Measurements from ENCODE around the gene UBE2B.
"Not testable (repeated sequence)": the region's sequence is repeated elsewhere in the genome, so short reads cannot be mapped to it uniquely, and the experiment has no call there.

Gene UBE2B

DNA sequence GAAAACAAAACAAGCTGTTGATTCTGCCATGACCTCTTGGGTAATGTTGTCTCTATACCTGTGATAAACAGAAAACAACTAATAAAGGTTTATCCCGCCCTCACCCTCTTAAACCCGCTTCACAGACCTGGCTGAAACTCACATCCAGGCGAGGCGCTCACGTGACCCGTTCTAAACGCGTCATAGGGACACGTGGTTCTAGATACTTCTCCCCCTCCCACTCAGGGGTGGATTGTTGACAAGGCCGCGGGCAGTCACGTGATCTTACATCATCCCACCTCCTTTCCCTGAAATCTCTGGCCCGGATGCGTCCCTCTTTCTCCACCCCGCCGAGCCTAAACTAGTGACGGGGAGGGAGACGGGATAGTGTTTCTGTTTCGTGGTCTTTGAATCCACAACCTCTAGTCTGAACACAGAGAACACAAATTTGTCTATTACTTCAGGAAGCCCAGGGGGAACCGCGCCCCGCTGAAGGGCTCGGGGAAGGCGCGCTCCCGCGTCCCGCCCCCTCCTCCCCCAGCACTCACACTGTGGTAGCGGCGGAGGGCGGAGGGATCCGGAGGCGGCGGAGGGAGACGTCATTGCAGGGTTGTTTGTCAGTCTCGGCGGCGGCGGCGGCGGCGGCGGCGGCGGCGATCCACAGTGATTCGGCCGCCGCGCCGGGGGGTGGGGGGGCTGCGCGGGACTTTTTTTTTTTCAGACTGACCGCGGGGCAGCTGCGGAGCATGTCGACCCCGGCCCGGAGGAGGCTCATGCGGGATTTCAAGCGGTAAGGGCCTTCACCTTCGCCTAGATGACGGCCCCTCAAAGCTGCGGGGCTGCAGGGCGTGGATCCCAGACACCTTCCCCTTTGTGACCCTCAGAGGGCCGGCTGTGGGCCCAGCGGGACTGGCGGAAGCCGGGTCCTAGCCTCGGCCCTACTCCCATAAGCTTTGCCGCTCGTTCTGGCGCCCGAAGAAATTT is at the start of gene UBE2B:
UBE2B (plus strand) TSS at position 699 of the 963 bp plus-strand sequence; CDS start at position 726, 27 bp downstream.
- in situ Hi-C loops (cut with MboI; ENCODE audit: low sequenced_read_pairs): no loop called here

- in situ Hi-C loops (cut with MboI; ENCODE audit: low sequenced_read_pairs): no loop called here
These were observed 44.0 kb upstream of the UBE2B start for GRCh38 chr5:134327327-134327726.

DNA sequence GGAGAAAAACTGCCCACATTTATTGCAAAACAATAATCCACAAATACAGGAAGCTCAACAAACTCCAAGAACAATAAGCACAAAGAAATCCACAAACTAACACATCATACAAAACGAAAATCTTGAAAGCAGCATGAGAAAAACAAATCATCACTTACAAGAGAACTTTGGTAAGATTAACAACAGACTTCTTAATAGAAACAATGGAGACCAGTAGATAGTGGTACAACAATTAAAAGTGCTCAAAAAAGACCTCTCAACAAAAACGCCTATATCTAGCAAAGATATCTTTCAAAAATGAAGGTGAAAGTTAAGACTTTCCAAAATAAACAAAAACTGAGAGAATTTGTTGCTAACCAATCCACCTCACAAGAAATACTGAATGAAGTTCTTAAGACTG is 42.8 kb upstream of the UBE2B start:
- in situ Hi-C loops (cut with MboI; ENCODE audit: low sequenced_read_pairs): no loop called here

DNA sequence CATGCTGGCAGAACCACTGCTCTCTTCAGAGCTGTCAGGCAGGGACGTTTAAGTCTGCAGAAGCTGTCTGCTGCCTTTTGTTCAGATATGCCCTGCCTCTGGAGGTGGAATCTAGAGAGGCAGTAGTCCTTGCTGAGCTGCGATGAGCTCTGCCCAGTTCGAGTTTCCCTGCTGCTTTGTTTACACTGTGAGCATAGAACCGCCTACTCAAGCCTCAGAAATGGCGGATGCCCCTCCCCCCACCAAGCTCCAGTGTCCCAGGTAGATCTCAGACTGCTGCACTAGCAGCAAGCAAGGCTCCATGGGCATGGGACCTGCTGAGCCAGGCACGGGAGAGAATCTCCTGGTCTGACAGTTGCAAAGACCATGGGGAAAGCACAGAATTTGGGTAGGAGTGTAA is 34.5 kb upstream of the UBE2B start:
- in situ Hi-C loops (cut with MboI; ENCODE audit: low sequenced_read_pairs): not testable (repeated sequence)

DNA sequence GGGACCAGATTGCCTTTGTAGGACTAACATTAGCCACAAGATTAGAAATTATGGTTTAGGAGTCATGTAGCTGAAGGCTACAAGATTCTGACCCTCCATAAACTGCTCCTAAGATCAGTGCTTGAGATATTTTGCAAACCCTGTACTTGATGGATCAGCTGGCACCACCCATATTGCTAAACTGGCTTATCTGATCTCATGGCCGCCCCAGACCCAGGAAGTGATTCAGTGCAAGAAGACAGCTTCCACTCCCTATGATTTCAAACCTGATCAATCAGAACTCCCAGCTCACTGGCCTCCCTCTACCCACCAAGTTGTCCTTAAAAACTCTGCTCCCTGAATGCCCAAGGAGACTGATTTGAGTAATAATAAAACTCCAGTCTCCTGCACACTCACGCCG is 27.9 kb upstream of the UBE2B start:
- in situ Hi-C loops (cut with MboI; ENCODE audit: low sequenced_read_pairs): not testable (repeated sequence)

DNA sequence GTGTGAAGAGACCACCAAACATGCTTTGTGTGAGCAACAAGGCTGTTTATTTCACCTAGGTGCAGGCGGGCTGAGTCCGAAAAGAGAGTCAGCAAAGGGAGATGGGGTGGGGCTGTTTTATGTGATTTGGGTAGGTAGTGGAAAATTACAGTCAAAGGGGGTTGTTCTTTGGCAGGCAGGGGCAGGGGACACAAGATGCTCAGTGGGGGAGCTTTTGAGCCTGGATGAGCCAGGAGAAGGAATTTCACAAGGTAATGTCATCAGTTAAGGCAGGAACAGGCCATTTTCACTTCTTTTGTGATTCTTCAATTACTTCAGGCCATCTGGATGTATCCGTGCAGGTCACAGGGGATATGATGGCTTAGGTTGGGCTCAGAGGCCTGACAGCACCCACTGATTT is 25.9 kb upstream of the UBE2B start:
- in situ Hi-C loops (cut with MboI; ENCODE audit: low sequenced_read_pairs): not testable (repeated sequence)

GRCh38 chr5:134345996-134346395 is 25.4 kb upstream of the UBE2B start:
- in situ Hi-C loops (cut with MboI; ENCODE audit: low sequenced_read_pairs): no loop called here

GRCh38 chr5:134349463-134349862 is 21.9 kb upstream of the UBE2B start:
- in situ Hi-C loops (cut with MboI; ENCODE audit: low sequenced_read_pairs): no loop called here

DNA sequence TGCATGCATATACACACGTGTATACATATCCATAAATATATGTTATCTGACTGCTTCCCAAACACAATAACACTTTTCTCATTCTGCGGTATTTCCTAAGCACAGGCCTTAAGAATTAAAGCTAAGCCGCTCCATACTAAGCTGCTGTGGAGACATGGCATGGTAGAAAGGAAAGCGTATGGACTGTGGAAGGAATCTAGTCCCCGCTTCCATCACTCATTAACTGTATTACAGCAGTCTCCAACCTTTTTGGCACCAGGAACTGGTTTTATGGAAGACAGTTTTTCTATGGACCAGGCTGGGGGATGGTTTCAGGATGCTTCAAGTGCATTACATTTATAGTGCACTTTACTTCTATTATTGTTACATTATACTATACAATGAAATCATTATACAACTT is 15.7 kb upstream of the UBE2B start:
- in situ Hi-C loops (cut with MboI; ENCODE audit: low sequenced_read_pairs): no loop called here

DNA sequence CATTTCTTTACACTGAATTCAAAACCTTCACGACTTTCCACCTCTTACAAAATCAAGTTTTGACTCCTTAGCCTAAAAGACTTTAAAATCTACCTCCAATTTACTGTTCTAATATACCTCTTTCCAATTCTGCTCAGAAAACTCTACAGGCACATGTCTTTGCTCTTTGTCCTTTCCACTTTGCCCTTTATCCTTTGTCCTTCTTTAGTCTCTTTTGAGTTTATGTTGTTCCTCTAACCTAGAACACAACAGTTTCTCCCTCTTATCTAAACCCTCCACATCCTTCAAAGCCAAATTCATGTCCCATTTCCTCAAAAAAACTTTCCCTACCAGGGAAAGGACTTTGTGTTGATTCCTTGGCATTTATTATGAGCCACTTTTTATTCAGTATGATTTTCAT is 5.8 kb upstream of the UBE2B start:
- in situ Hi-C loops (cut with MboI; ENCODE audit: low sequenced_read_pairs): no loop called here

GRCh38 chr5:134370311-134370870 is 978 bp upstream of the UBE2B start:
- in situ Hi-C loops (cut with MboI; ENCODE audit: low sequenced_read_pairs): no loop called here

DNA sequence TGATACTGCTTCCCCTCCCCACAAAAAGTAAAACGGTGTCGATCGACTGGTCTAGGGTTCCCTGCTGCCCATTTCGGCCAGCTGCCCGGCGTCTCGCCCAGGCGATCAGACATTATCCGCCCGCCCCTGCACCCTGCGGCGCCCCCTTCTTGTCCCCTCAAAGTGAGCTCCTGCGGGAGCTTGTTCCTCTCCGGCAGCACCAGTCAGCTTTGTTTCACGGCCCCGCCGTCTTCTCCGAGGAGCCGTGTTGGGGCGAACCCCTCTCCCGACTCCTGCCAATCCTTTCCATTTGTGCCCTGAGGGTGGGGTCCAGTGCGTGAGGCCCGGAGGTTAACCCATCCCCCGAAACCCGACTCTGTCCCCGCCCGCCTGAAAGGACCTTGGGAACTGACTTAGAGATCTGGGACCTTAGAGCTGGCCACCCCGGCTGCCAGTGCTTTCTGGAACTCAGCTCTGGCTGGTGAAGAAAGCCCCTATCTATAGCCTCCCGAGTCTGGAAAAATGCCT is 518 bp downstream of the UBE2B start:
- in situ Hi-C loops (cut with MboI; ENCODE audit: low sequenced_read_pairs): no loop called here

DNA sequence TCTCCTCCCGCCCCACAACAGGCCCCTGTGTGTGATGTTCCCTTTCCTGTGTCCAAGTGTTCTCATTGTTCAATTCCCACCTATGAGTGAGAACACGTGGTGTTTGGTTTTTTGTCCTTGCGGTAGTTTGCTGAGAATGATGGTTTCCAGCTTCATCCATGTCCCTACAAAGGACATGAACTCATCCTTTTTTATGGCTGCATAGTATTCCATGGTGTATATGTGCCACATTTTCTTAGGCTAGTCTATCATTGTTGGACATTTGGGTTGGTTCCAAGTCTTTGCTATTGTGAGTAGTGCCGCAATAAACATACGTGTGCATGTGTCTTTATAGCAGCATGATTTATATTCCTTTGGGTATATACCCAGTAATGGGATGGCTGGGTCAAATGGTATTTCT is 2.3 kb downstream of the UBE2B start:
- in situ Hi-C loops (cut with MboI; ENCODE audit: low sequenced_read_pairs): not testable (repeated sequence)

DNA sequence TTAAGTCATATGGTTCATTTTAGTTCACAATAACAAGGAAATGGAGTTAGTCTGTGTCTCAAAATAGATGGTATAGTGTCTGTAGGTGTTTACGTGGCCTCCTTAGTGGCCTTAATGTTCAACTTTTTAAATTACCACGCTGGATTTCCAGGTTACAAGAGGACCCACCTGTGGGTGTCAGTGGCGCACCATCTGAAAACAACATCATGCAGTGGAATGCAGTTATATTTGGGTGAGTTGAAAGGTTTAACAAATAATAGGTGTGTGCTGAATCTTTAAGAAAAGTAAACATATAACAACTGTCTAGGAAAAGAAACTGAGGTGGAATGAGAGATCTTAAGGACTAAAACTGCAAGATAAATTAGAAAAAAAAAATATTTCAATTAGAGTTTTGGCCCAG is 2.9 kb downstream of the UBE2B start:
- in situ Hi-C loops (cut with MboI; ENCODE audit: low sequenced_read_pairs): no loop called here

GRCh38 chr5:134380346-134380745 is 9.0 kb downstream of the UBE2B start:
- in situ Hi-C loops (cut with MboI; ENCODE audit: low sequenced_read_pairs): no loop called here

DNA sequence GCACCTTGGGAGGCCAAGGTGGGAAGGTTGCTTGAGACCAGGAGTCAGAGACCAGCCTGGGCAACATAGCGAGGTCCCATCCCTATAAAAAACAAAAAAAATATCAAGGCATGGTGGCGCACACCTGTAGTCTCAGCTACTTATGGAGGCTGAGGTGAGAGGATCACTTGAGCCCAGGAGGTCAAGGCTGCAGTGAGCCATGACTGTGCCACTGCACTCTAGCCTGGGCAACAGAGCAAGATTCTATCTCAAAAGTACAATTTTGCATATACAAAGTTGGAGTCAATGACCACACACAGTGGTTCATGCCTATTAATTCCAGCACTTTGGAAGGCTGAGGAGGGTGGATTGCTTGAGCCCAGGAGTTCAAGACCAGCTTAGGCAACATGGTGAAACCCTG is 10.8 kb downstream of the UBE2B start:
- in situ Hi-C loops (cut with MboI; ENCODE audit: low sequenced_read_pairs): not testable (repeated sequence)

DNA sequence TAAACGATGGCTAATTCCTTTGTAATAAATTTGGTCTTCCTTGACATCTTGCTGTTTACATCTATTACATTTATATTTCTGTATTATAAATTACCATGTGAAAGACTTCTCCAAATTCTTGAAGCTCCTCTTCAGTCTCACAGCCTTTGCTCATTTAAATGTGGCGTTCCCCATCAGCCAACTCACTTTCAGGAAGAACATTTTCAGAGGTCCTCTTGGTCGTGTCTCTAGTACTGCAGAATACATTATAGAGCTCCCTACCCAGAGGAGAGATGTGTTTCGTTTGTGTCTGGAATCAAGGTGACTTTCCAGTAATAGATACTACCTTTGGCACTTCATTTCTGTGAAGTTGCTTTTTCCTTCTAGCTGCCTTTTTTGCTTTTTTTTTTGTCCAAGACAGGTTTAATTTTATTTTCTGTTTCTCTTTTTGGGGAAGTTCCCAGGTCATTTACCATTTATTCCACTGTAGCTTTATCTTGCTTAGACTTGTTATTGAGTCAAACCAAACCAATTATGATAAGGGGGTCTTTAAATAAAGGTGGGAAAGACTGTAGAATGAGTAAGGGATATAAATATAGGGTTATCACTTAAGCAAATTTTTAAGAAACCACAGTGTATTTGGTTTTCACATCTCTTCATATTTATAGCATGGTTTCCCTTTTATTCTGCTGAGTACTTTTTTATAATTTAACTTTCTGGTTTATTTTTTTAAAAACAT is 12.8 kb downstream of the UBE2B start:
- in situ Hi-C loops (cut with MboI; ENCODE audit: low sequenced_read_pairs): no loop called here

GRCh38 chr5:134387443-134387842 is 16.1 kb downstream of the UBE2B start:
- in situ Hi-C loops (cut with MboI; ENCODE audit: low sequenced_read_pairs): no loop called here

GRCh38 chr5:134392301-134392700 is 20.9 kb downstream of the UBE2B start:
- in situ Hi-C loops (cut with MboI; ENCODE audit: low sequenced_read_pairs): no loop called here

DNA sequence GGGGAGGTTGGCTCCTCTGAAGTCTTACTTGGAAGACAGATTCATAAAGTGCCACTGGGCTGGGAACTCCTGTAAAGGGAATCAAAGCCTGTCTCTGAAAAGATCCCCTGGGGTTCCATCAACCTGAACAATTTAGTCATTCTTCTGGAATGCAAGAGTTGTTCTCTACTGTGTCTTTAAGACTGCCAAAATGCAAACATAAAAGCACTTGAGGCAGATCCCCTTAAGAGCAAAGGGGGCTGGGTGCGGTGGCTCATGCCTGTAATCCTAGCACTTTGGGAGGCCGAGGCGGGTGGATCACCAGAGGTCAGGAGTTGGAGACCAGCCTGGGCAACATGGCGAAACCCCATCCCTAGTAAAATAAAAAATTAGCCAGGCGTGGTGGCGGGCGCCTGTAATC is 23.6 kb downstream of the UBE2B start:
- in situ Hi-C loops (cut with MboI; ENCODE audit: low sequenced_read_pairs): no loop called here

DNA sequence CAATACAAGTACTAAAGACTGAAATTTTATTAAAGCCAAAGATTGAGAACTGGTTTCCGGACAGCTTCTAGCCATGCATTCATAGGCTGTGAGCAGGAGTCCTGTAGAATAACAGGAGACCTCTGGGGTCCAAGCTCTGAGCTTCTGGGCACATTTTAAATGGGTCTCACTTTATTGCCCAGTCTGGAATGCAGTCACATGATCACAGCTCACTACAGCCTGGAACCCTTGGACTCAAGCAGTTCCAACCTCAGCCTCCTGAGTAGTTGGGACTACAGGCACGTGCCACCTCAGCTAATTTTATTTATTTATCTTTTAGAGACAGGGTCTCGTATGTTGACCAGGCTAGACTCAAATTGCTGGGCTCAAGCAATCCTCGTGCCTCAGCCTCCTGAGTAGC is 24.9 kb downstream of the UBE2B start:
- in situ Hi-C loops (cut with MboI; ENCODE audit: low sequenced_read_pairs): no loop called here

DNA sequence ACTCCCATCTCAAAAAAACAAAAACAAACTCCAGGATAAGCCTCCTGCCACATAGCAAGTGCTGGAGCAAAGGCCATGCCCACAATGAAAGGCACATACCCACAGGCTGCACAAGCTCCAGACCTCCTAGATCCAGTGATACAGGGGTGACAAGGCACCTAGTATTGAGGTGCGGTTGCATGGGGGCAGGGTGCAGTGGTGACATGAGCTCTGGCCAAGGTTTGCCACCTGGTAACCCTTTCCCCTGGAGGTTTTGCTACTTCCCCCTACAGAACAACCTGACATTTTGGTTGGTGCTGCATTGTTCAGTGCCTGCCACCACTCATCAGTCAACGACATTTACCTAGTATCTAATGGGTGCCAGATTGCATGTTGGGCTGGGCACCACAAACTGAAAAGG is 25.8 kb downstream of the UBE2B start:
- in situ Hi-C loops (cut with MboI; ENCODE audit: low sequenced_read_pairs): no loop called here

All from HL-60/S4 treated with retinoic acid at 250 ng/mL for 4 days and 3 days (cell line).